ENCODE data around the gene PDZK1IP1. TPM values are rescaled to one million over a fixed set of nuclear protein-coding genes. Genes with fewer than 3 reads are reported as not detected.

PDZK1IP1 gene
- total and polyA plus RNA-seq, 4 donors: 0.75 to 2.2 (median 0.98) TPM

GRCh38 chr1:47231301-47232186 is 41.7 kb upstream of the PDZK1IP1 start:
- Histone ChIP-seq H3K9me3 (ENCODE audit: control insufficient read depth in 4 of 4, low read length in 3 of 4) (peaks cover 0 to 1% (median 0%) of the 10 kb centered on the region in 4 donors), H3K27me3 (ENCODE audit: control insufficient read depth in 4 of 4, insufficient read depth in 4 of 4, low read length in 3 of 4) (peaks cover 0 to 22% (median 13%) of the 10 kb centered on the region in 4 donors), H3K27ac (ENCODE audit: low read depth in 1 of 2, low read length in 2 of 2) (peak overlapping the region; percentile 51 to 55), H3K36me3 (ENCODE audit: control insufficient read depth in 4 of 4, insufficient read depth in 3 of 4, low read depth in 1 of 4, low read length in 3 of 4) (no peaks in the 10 kb centered on the region), H3K4me1 (ENCODE audit: control insufficient read depth in 4 of 4, insufficient read depth in 4 of 4, low read length in 3 of 4) (peaks cover 0 to 8% (median 5%) of the 10 kb centered on the region in 4 donors), H3K4me3 (ENCODE audit: low read depth in 1 of 3, low read length in 3 of 3) (peak overlapping the region in 1 of 3 donors; percentile 19), H3K9ac (ENCODE audit: low read depth in 1 of 2, low read length in 2 of 2) (no peak overlapping the region)
- WGBS: 6% methylated on average over 62 of the region's 62 CpGs
- peak; percentile 79 for DNase-seq (ENCODE audit: low spot score)
- no peak for TF ChIP-seq ZBTB33 (IDR thresholded peaks at IDR 0.05)
- no peak for TF ChIP-seq SP1 (IDR thresholded peaks at IDR 0.05)
- no peak for TF ChIP-seq YY1 (IDR thresholded peaks at IDR 0.05)
- TF ChIP-seq TAF1 (conservative IDR thresholded peaks at IDR 0.05): no peak
- no peak for TF ChIP-seq FOXA1 (IDR thresholded peaks at IDR 0.05)
- TF ChIP-seq JUND (IDR thresholded peaks at IDR 0.05): no peak
- no peak for TF ChIP-seq HNF4A (conservative IDR thresholded peaks at IDR 0.05)
- no peak for TF ChIP-seq ATF3 (IDR thresholded peaks at IDR 0.05)
- TF ChIP-seq RXRA (IDR thresholded peaks at IDR 0.05): no peak
- TF ChIP-seq EGR1 (IDR thresholded peaks at IDR 0.05; ENCODE audit: low read depth in 2 of 2): no peak
- no peak for TF ChIP-seq HNF4G (IDR thresholded peaks at IDR 0.05)
- no peak for TF ChIP-seq MAX (IDR thresholded peaks at IDR 0.05)
- no peak for TF ChIP-seq RAD21 (IDR thresholded peaks at IDR 0.05)
- no peak for TF ChIP-seq NR2F2 (IDR thresholded peaks at IDR 0.05)
- no peak for TF ChIP-seq REST (IDR thresholded peaks at IDR 0.05)

GRCh38 chr1:47230692-47231300 is 41.0 kb upstream of the PDZK1IP1 start:
- H3K4me1 ChIP-seq (ENCODE audit: control insufficient read depth in 4 of 4, insufficient read depth in 4 of 4, low read length in 3 of 4): peaks cover 0 to 10% (median 5%) of the 10 kb centered on the region in 4 donors
- WGBS: 9% methylated on average over 44 of the region's 44 CpGs
- H3K9ac ChIP-seq (ENCODE audit: low read depth in 1 of 2, low read length in 2 of 2): no peak overlapping the region
- H3K4me3 ChIP-seq (ENCODE audit: low read depth in 1 of 3, low read length in 3 of 3): peak overlapping the region in 2 of 3 donors; percentile 19 to 26
- TF ChIP-seq NR2F2 (IDR thresholded peaks at IDR 0.05) (no peak), JUND (IDR thresholded peaks at IDR 0.05) (no peak), HNF4A (conservative IDR thresholded peaks at IDR 0.05) (no peak), EGR1 (IDR thresholded peaks at IDR 0.05; ENCODE audit: low read depth in 2 of 2) (no peak), FOXA1 (IDR thresholded peaks at IDR 0.05) (no peak), GABPA (IDR thresholded peaks at IDR 0.05 in 1 of 2, conservative IDR thresholded peaks at IDR 0.05 in 1 of 2) (no peak), YY1 (IDR thresholded peaks at IDR 0.05) (no peak), TAF1 (conservative IDR thresholded peaks at IDR 0.05) (no peak), REST (IDR thresholded peaks at IDR 0.05) (no peak)
- no peak for DNase-seq (ENCODE audit: low spot score)
- peaks cover 0 to 22% (median 14%) of the 10 kb centered on the region in 4 donors for H3K27me3 ChIP-seq (ENCODE audit: control insufficient read depth in 4 of 4, insufficient read depth in 4 of 4, low read length in 3 of 4)
- H3K36me3 ChIP-seq (ENCODE audit: control insufficient read depth in 4 of 4, insufficient read depth in 3 of 4, low read depth in 1 of 4, low read length in 3 of 4): no peaks in the 10 kb centered on the region
- peaks cover 0 to 1% (median 0%) of the 10 kb centered on the region in 4 donors for H3K9me3 ChIP-seq (ENCODE audit: control insufficient read depth in 4 of 4, low read length in 3 of 4)
- peak overlapping the region; percentile 51 to 55 for H3K27ac ChIP-seq (ENCODE audit: low read depth in 1 of 2, low read length in 2 of 2)
